Renal pelvis (tissue), 4 donors: Measurements from ENCODE around the gene KNDC1. TPM values are rescaled to one million over a fixed set of nuclear protein-coding genes. Genes with fewer than 3 reads are reported as not detected.
"Not testable (repeated sequence)": the region's sequence is repeated elsewhere in the genome, so short reads cannot be mapped to it uniquely, and the experiment has no call there.

Experiments used
- DNase-seq: peaks from one replicate; pipeline ENCODE4 v3.0.0-alpha.2; 2013
- polyA plus RNA-seq, 3 donors: library from polyadenylated mRNA; unstranded; fragments of 120-200 nt; gene quantifications; one replicate each; pipeline ENCODE4 v1.2.1, GENCODE V29; 2013; ENCODE audit not compliant: insufficient read length in 3 of 3

KNDC1 gene
- polyA plus RNA-seq, 3 donors = 7.0 to 10.3 (median 10.1) TPM

DNA sequence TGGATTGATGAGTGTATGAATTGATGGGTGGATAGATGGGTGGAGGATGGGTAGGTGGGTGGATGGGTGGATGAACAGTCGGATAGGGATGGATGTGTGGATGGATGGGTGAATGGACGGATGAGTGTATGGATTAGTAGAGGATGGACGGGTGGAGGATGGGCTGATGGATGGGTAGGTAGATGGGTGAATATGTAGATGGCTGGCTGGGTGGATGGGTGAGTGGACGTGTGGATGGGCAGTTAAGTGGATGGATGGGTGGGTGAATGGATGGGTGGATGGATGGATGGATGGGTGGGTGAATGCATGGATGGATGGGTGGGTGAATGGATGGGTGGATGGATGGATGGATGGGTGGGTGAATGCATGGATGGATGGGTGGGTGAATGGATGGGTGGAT is 15.6 kb downstream of the KNDC1 start:
- DNase-seq = not testable (repeated sequence)

- DNase-seq = no peak
Observed at GRCh38 chr10:133176546-133176945, 16.5 kb downstream of the KNDC1 start.

DNA sequence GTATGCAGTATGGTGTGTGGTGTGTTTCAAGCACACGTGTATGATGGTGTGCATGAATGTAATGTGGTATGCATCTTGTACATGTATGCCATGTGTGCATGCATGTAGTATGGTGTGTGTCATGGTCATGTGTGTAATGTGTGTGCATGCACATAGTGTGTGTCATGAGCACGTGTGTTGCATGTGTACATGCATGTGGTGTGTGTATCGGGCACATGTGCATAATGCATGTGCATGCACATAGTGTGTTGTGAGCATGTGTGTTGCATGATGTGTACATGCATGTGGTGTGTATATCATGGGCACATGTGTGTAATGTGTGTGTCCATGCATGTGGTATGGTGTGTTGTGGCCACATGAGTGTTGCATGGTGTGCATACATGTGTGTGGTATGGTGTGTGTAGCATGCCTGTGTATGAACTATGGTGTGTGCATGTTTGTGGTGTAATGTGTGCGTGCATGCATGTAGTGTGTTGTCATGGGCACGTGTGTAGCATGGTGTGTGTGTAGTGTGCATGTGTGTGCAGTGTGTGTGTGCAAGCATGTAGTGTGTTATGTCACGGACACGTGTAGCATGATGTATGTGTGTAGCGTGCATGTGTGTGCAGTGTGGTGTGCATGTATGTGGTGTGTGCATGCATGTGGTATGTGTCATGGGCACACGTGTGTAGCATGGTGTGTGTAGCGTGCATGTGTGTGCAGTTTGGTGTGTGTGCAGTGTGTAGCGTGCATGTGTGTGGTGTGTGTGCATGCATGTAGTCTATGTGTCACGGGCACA is 17.6 kb downstream of the KNDC1 start:
- DNase-seq = no peak

GRCh38 chr10:133178357-133179127 is 18.5 kb downstream of the KNDC1 start:
- no peak for DNase-seq

GRCh38 chr10:133179128-133179520 is 19.1 kb downstream of the KNDC1 start:
- no peak for DNase-seq

- DNase-seq = no peak
Observed at GRCh38 chr10:133179651-133180050, 19.6 kb downstream of the KNDC1 start.

GRCh38 chr10:133180192-133180964 is 20.4 kb downstream of the KNDC1 start:
- no peak for DNase-seq

GRCh38 chr10:133180965-133181639 is 21.1 kb downstream of the KNDC1 start:
- no peak for DNase-seq

DNA sequence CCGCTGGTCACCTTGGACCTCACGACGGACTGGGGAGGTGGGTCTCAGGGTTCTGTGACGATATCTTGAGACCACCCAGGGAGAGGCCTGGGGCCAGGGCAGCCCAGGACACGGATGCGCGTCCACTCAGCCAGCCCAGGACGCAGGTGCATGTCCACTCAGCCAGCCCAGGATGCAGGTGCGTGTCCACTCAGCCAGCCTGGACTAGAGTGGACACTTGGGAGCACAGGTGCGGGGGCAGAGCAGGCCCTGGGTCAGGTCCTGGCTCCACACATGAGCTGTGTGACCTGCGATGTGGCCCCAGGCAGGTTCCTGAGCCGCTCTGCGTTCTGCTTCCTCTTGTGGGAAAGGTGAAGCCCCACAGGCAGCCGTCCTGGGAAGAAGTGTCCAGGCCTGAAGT is 22.2 kb downstream of the KNDC1 start:
- DNase-seq = no peak

DNA sequence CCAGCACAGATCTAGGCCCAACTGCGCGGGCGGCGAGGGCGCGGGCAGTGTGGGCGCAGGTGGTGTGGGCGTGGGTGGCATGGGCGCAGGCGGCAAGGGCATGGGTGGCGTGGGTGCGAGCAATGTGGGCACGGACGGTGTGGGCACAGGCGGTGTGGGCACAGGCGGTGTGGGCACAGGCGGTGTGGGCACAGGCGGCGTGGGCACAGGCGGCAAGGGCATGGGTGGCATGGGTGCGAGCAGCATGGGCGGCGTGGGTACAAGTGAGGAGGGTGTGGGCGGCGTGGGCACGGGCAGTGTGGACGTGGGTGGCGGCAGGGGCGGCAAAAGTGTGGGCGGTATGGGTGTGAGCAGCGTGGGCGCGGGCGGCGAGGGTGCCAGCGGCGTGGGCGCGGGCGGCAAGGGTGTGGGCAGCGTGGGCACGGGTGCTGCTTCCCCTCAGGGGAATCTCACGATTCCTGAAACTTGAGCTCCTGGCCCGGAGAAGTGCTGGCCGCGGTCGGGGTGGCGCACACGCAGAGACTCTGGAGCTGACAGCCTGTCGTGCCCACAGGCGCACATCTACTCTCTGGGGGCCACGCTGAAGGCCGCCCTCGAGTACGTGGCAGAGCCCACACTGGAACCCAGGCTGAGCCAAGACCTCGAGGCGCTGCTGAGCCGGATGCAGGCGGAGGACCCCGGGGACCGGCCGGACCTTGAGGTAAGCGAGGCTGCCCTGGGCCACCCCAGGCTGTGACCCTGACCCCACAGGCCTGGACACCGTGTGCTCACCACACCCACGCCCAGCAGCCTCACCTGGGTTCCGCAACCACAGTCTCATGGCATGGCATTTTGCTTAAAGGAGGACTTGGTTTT is 23.0 kb downstream of the KNDC1 start:
- DNase-seq = no peak

DNA sequence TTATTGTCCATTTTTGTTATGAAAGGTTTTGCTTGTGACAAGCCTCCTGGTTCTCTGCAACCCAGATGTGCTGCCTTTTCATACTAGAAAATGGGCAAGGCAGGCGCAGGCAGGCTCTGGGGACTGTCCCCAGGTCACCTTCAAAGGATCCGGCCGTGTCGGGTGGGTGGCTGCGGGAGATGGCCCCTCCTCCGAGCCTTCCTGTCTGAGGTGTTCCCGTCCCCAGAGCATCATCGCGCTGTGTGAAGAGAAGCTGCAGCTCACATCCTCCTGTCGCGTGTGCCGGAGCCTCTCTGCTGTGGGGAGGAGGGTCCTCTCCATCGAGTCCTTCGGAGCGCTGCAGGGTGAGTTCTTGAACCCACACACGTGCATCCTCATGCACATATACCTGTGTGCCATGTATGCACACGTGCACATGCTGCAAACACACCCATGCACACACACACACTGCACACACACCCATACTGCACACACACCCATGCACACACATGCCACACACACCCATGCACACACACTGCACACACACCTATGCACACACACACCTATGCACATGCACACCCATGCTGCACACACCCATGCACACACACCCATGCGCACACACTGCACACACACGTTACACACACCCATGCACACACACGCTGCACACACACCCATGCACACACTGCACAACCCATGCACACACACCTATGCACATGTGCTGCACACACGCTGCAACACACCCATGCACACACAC is 23.8 kb downstream of the KNDC1 start:
- no peak for DNase-seq

- no peak for DNase-seq
Observed at GRCh38 chr10:133184591-133185244, 24.7 kb downstream of the KNDC1 start.

DNA sequence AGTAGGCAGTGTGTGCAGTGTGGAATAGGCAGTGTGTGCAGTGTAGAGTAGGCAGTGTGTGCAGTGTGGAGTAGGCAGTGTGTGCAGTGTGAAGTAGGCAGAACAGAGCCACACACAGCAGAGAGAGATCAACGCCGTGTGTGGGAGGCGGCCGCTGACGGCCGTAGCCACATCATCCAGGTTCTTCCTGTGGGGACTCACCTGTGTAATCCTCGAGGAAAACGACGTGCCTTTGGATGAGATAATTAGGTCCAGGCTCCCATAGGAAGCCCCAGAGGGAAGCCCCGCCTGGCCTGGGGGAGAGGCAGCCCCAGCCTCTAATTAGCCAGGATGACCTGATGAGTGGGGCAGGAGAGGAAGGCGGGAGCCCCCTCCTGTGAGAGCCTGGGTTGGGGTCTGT is 25.4 kb downstream of the KNDC1 start:
- no peak for DNase-seq

- DNase-seq = no peak
Observed at GRCh38 chr10:133185916-133186315, 25.9 kb downstream of the KNDC1 start.

DNA sequence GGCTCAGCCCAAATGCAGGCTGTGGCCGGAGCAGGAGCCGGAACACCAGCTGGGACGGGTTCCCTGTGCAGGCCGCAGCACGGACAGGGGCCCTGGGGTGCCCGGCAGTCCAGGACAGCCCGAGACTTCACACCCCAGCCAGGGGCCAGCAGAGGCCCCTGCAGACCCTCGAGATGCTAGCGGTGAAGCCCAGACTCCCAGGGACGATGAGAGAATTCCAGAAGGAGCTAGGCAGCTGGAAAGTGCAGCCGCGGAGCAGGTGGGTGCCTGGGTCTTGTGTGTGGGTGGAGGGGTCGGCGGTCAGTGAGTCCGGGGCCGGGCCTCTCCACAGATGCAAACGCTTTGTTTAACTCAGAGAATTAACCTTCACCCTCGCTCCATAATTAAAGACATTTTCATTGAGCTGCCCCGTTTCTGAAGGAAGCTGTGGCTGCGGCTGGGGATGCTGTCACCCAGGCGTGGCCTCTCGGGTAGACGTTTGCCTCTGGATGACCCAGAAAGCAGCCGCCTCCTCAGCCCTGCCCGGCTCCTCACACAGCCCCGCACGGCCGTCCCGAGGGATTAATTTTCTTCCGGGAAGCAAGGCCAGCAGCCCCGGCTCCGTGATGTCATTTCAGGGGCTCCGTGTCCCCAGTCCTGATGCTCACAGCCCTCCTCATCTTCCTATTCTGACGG is 26.5 kb downstream of the KNDC1 start:
- DNase-seq = peak; percentile 33

DNA sequence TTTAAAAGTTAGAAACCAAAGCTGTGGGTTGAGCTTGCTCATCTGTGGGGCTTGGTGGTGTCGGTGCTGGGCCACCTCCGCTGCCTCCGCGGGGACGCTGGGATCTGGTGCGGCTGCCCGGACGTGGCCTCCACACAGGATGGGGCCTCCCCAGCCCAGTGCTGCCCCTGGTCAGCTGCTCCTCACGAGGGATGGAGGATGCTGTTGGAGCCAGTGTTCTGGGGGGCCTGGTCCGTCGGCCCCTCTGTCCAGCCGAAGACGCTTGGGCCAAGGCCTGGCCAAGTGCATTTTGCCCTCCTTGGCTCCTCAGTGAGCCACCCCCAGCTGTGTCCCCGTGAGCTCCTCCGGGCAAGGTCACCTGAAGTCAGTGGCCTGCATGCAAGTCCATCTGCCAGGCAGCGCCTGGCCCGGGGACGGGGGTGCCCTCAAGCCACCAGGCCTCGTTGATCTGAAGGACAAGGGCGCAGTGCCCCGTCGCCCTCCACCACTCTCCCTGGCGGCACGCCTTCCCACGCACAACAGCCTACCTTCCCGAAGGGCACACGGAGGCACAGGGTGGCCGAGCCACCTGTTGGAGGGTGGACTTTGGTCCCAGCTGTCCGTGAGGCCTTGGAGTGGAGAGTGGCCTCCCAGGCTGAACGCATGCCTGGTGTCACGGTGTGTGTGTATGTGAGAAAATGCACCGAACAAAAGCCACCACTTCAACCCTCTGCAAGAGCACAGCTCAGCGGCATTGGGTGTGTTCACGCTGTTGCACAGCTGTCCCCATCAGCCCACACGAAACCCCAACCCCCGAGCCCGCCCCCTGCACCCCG is 27.3 kb downstream of the KNDC1 start:
- no peak for DNase-seq

GRCh38 chr10:133187906-133188681 is 28.1 kb downstream of the KNDC1 start:
- DNase-seq = no peak
